ENCODE measurements around the gene MRPS23. TPM values are rescaled to one million over a fixed set of nuclear protein-coding genes. Genes with fewer than 3 reads are reported as not detected.
A peak's percentile ranks its signal among the peaks of the same experiment; 100 is the strongest.

The MRPS23 gene
- total RNA-seq (10 to 100 TPM; 16.6 to 17.0 TPM), total RNA-seq (10.7 to 44.5 reads per million in 2 donors)

- DNase-seq (peak; percentile 89 to 93 (median 93)), ATAC-seq (peak; percentile 96)
- H3K4me3 Mint-ChIP-seq, result peak within 1 kb of the TSS; percentile 96
- no peaks in the 10 kb centered on the region for H3K9me3 ChIP-seq (ENCODE audit: control insufficient read depth, low read length, poor library complexity, severe bottlenecking)
- peaks cover 23% of the 10 kb centered on the region for H3K4me1 Mint-ChIP-seq
- H3K36me3 Mint-ChIP-seq (ENCODE audit: low read depth), result peaks cover 2% of the 10 kb centered on the region
- peak within 1 kb of the TSS; percentile 100 for H3K27ac Mint-ChIP-seq
- no peaks in the 10 kb centered on the region for H3K27me3 Mint-ChIP-seq
Observed at GRCh38 chr17:57849874-57850754, at the start of gene MRPS23. Gene MRPS23, minus strand, starts transcription at chr17:57850044. Its CDS starts 34 bp downstream, at chr17:57850010.

- H3K36me3 Mint-ChIP-seq (ENCODE audit: low read depth), result no peaks in the 10 kb centered on the region
- no peaks in the 10 kb centered on the region for H3K27me3 Mint-ChIP-seq
- H3K4me1 Mint-ChIP-seq, result peaks cover 10% of the 10 kb centered on the region
- no peak overlapping the region for H3K4me3 Mint-ChIP-seq
- ATAC-seq (no peak), DNase-seq (no peak)
- H3K27ac Mint-ChIP-seq, result peak overlapping the region; percentile 70
- no peaks in the 10 kb centered on the region for H3K9me3 ChIP-seq (ENCODE audit: control insufficient read depth, low read length, poor library complexity, severe bottlenecking)
Observed at GRCh38 chr17:57899391-57899790, 49.5 kb upstream of the MRPS23 start.

GRCh38 chr17:57898487-57899311 is 48.9 kb upstream of the MRPS23 start:
- Mint-ChIP-seq H3K27ac (peak overlapping the region; percentile 70), H3K27me3 (no peaks in the 10 kb centered on the region), H3K4me3 (no peak overlapping the region), H3K4me1 (peaks cover 9% of the 10 kb centered on the region), H3K36me3 (ENCODE audit: low read depth) (no peaks in the 10 kb centered on the region)
- no peaks in the 10 kb centered on the region for H3K9me3 ChIP-seq (ENCODE audit: control insufficient read depth, low read length, poor library complexity, severe bottlenecking)
- no peak for DNase-seq
- ATAC-seq, result no peak

GRCh38 chr17:57895382-57896060 is 45.7 kb upstream of the MRPS23 start:
- Mint-ChIP-seq H3K36me3 (ENCODE audit: low read depth) (peaks cover 2% of the 10 kb centered on the region), H3K4me3 (no peak overlapping the region), H3K27ac (no peak overlapping the region), H3K4me1 (peaks cover 9% of the 10 kb centered on the region), H3K27me3 (peaks cover 20% of the 10 kb centered on the region)
- DNase-seq (no peak), ATAC-seq (no peak)
- H3K9me3 ChIP-seq (ENCODE audit: control insufficient read depth, low read length, poor library complexity, severe bottlenecking), result no peaks in the 10 kb centered on the region

- Mint-ChIP-seq H3K36me3 (ENCODE audit: low read depth) (peaks cover 2% of the 10 kb centered on the region), H3K4me1 (peaks cover 8% of the 10 kb centered on the region), H3K27me3 (peaks cover 20% of the 10 kb centered on the region), H3K27ac (no peak overlapping the region), H3K4me3 (no peak overlapping the region)
- no peak for ATAC-seq
- no peak for DNase-seq
- H3K9me3 ChIP-seq (ENCODE audit: control insufficient read depth, low read length, poor library complexity, severe bottlenecking), result no peaks in the 10 kb centered on the region
Observed at GRCh38 chr17:57894848-57895247, 45.0 kb upstream of the MRPS23 start.

GRCh38 chr17:57892820-57893595 is 43.2 kb upstream of the MRPS23 start:
- ATAC-seq (peak; percentile 20), DNase-seq (no peak)
- peaks cover 2% of the 10 kb centered on the region for H3K36me3 Mint-ChIP-seq (ENCODE audit: low read depth)
- H3K27ac Mint-ChIP-seq, result no peak overlapping the region
- H3K4me1 Mint-ChIP-seq, result peaks cover 2% of the 10 kb centered on the region
- H3K27me3 Mint-ChIP-seq, result peaks cover 24% of the 10 kb centered on the region
- no peaks in the 10 kb centered on the region for H3K9me3 ChIP-seq (ENCODE audit: control insufficient read depth, low read length, poor library complexity, severe bottlenecking)
- no peak overlapping the region for H3K4me3 Mint-ChIP-seq

GRCh38 chr17:57892146-57892819 is 42.4 kb upstream of the MRPS23 start:
- Mint-ChIP-seq H3K27me3 (peaks cover 24% of the 10 kb centered on the region), H3K4me1 (peaks cover 2% of the 10 kb centered on the region), H3K36me3 (ENCODE audit: low read depth) (peaks cover 2% of the 10 kb centered on the region)

GRCh38 chr17:57890857-57891232 is 41.0 kb upstream of the MRPS23 start:
- Mint-ChIP-seq H3K36me3 (ENCODE audit: low read depth) (peaks cover 2% of the 10 kb centered on the region), H3K27ac (no peak overlapping the region), H3K27me3 (peaks cover 24% of the 10 kb centered on the region), H3K4me3 (no peak overlapping the region), H3K4me1 (peaks cover 2% of the 10 kb centered on the region)
- no peaks in the 10 kb centered on the region for H3K9me3 ChIP-seq (ENCODE audit: control insufficient read depth, low read length, poor library complexity, severe bottlenecking)
- ATAC-seq (no peak), DNase-seq (no peak)

More at GRCh38 chr17:57892146-57892819, 42.4 kb upstream of the MRPS23 start:
- DNase-seq (peak; percentile 62 to 82 (median 64)), ATAC-seq (peak; percentile 91)
- H3K9me3 ChIP-seq (ENCODE audit: control insufficient read depth, low read length, poor library complexity, severe bottlenecking), result no peaks in the 10 kb centered on the region
- Mint-ChIP-seq H3K27ac (no peak overlapping the region), H3K4me3 (peak overlapping the region; percentile 12)

- peaks cover 2% of the 10 kb centered on the region for H3K36me3 Mint-ChIP-seq (ENCODE audit: low read depth)
- H3K4me1 Mint-ChIP-seq, result peaks cover 2% of the 10 kb centered on the region
- ATAC-seq, result no peak
- no peak for DNase-seq
- H3K27ac Mint-ChIP-seq, result no peak overlapping the region
- H3K9me3 ChIP-seq (ENCODE audit: control insufficient read depth, low read length, poor library complexity, severe bottlenecking), result no peaks in the 10 kb centered on the region
- H3K4me3 Mint-ChIP-seq, result no peak overlapping the region
- peaks cover 24% of the 10 kb centered on the region for H3K27me3 Mint-ChIP-seq
Observed at GRCh38 chr17:57889892-57890856, 40.3 kb upstream of the MRPS23 start.

- ATAC-seq, result no peak
- H3K36me3 Mint-ChIP-seq (ENCODE audit: low read depth), result peaks cover 2% of the 10 kb centered on the region
Observed at GRCh38 chr17:57889252-57889651, 39.4 kb upstream of the MRPS23 start.

More at GRCh38 chr17:57889252-57889651, 39.4 kb upstream of the MRPS23 start:
- Mint-ChIP-seq H3K4me3 (no peak overlapping the region), H3K27me3 (peaks cover 29% of the 10 kb centered on the region), H3K4me1 (peaks cover 2% of the 10 kb centered on the region), H3K27ac (no peak overlapping the region)
- H3K9me3 ChIP-seq (ENCODE audit: control insufficient read depth, low read length, poor library complexity, severe bottlenecking), result no peaks in the 10 kb centered on the region
- DNase-seq, result no peak

All from T-helper 17 cell (primary cell).